Gastrocnemius medialis (tissue), 4 donors: Measurements from ENCODE around the gene CD8A. TPM values are rescaled to one million over a fixed set of nuclear protein-coding genes. Genes with fewer than 3 reads are reported as not detected.

Experiments
- ATAC-seq, 2 donors: fragments of 150-250 bp; one replicate each; pipeline ENCODE4 v1.9.1; 2016
- DNase-seq, 2 donors: peaks; one replicate each; pipeline ENCODE4 v3.0.0-alpha.2; 2019
- H3K27ac ChIP-seq, 4 donors: fragments of 200-600 bp; sonication (generic); 1 replicate in 1 of 4; 2 replicates in 3 of 4; pipeline ENCODE4 v1.5.1; 2016 to 2018; ENCODE audit warnings: mild to moderate bottlenecking in 2 of 4, moderate library complexity in 1 of 4
- H3K27me3 ChIP-seq, 3 donors: fragments of 200-600 bp; sonication (generic) in 2 of 3; 1 replicate in 1 of 3; 2 replicates in 2 of 3; pipeline versions ENCODE4 v1.5.1 to v1.6.0; 2016 to 2019; ENCODE audit warnings: mild to moderate bottlenecking in 1 of 3, moderate library complexity in 1 of 3
- H3K36me3 ChIP-seq, 2 donors: fragments of 200-600 bp; sonication (generic) in 1 of 2; one replicate each; pipeline ENCODE4 v1.5.1; 2017 to 2018
- H3K4me1 ChIP-seq, 2 donors: fragments of 200-600 bp; sonication (generic) in 1 of 2; one replicate each; pipeline ENCODE4 v1.5.1; 2016 to 2017; ENCODE audit warnings: mild to moderate bottlenecking in 2 of 2
- H3K4me3 ChIP-seq, 4 donors: fragments of 200-600 bp; sonication (generic) in 3 of 4; 1 replicate in 1 of 4; 2 replicates in 3 of 4; pipeline ENCODE4 v1.5.1; 2016 to 2019; ENCODE audit warnings: mild to moderate bottlenecking in 2 of 4
- H3K9me3 ChIP-seq, 3 donors: fragments of 200-600 bp; sonication (generic) in 2 of 3; 1 replicate in 1 of 3; 2 replicates in 2 of 3; pipeline ENCODE4 v1.5.1; 2016 to 2019
- CTCF ChIP-seq, 5 experiments: fragments of 450-650 bp in 3 of 5; fragments of 200-600 bp in 2 of 5; sonication (generic) in 2 of 5; IDR thresholded peaks in 4 of 5; conservative IDR thresholded peaks in 1 of 5; 1 replicate in 4 of 5; 2 replicates in 1 of 5; pipeline ENCODE4 v1.5.1; 2016 to 2019; ENCODE audit warnings: antibody characterized with exemption in 5 of 5, mild to moderate bottlenecking in 3 of 5, moderate library complexity in 3 of 5
- POLR2A ChIP-seq, 2 donors: fragments of 450-650 bp; IDR thresholded peaks; one replicate each; pipeline ENCODE4 v1.6.1; 2017; ENCODE audit warnings: antibody characterized with exemption in 2 of 2, mild to moderate bottlenecking in 2 of 2, moderate library complexity in 2 of 2
- in situ Hi-C, 4 donors: fragments of 200-750 bp; cut with MboI; loops; one replicate each; pipeline versions ENCODE4 v1.15.0 to v1.8.0; 2017; ENCODE audit warnings: low sequenced_read_pairs in 4 of 4
- intact Hi-C: fragments of 100-400 bp; cut with DNase I; formaldehyde crosslinking; loops from one replicate; pipeline ENCODE4 v1.15.1; 2023; ENCODE audit warnings: low total_unique reads
- total RNA-seq, 4 donors: library from RNA; depleted of rRNA; stranded (reverse); fragments of >200 nt; gene quantifications; one replicate each; pipeline versions ENCODE4 v1.1.0 to v1.2.3, GENCODE V29; 2016

The CD8A gene
- total RNA-seq, 4 donors from 2014 or later = 0.16 to 0.32 (median 0.31) TPM; not detected in 1

GRCh38 chr2:86821306-86821705 lies 30.6 kb upstream of the CD8A start:
- no peaks in the 10 kb centered on the region for H3K27me3 ChIP-seq
- no peaks in the 10 kb centered on the region for H3K36me3 ChIP-seq
- DNase-seq = no peak
- H3K4me1 ChIP-seq = no peaks in the 10 kb centered on the region
- no peak for ATAC-seq
- TF ChIP-seq POLR2A (IDR thresholded peaks at IDR 0.05) (no peak), CTCF (IDR thresholded peaks at IDR 0.05 in 4 of 5, conservative IDR thresholded peaks at IDR 0.05 in 1 of 5) (no peak)
- in situ Hi-C loops (no loop called here), intact Hi-C loops (no loop called here)
- H3K9me3 ChIP-seq = no peaks in the 10 kb centered on the region
- no peak overlapping the region for H3K4me3 ChIP-seq
- no peak overlapping the region for H3K27ac ChIP-seq

- no peaks in the 10 kb centered on the region for H3K36me3 ChIP-seq
- ATAC-seq (no peak), DNase-seq (no peak)
- no peak overlapping the region for H3K27ac ChIP-seq
- in situ Hi-C loops (no loop called here), intact Hi-C loops (no loop called here)
- no peaks in the 10 kb centered on the region for H3K27me3 ChIP-seq
- H3K4me3 ChIP-seq = no peak overlapping the region
- TF ChIP-seq CTCF (IDR thresholded peaks at IDR 0.05 in 4 of 5, conservative IDR thresholded peaks at IDR 0.05 in 1 of 5) = no peak
- TF ChIP-seq POLR2A (IDR thresholded peaks at IDR 0.05) = no peak
- no peaks in the 10 kb centered on the region for H3K9me3 ChIP-seq
- no peaks in the 10 kb centered on the region for H3K4me1 ChIP-seq
Measured at GRCh38 chr2:86818957-86819356, 28.2 kb upstream of the CD8A start.

- Histone ChIP-seq H3K9me3 (no peaks in the 10 kb centered on the region), H3K27ac (no peak overlapping the region), H3K27me3 (no peaks in the 10 kb centered on the region), H3K4me1 (no peaks in the 10 kb centered on the region), H3K36me3 (no peaks in the 10 kb centered on the region), H3K4me3 (no peak overlapping the region)
- in situ Hi-C loops (no loop called here), intact Hi-C loops (no loop called here)
- ATAC-seq (no peak), DNase-seq (no peak)
- no peak for TF ChIP-seq POLR2A (IDR thresholded peaks at IDR 0.05)
- no peak for TF ChIP-seq CTCF (IDR thresholded peaks at IDR 0.05 in 4 of 5, conservative IDR thresholded peaks at IDR 0.05 in 1 of 5)
Measured at GRCh38 chr2:86818114-86818801, 27.5 kb upstream of the CD8A start.

GRCh38 chr2:86815611-86816010 lies 24.9 kb upstream of the CD8A start:
- in situ Hi-C loops (no loop called here), intact Hi-C loops (no loop called here)
- no peak for DNase-seq
- Histone ChIP-seq H3K4me1 (no peaks in the 10 kb centered on the region), H3K9me3 (no peaks in the 10 kb centered on the region), H3K27ac (no peak overlapping the region), H3K4me3 (no peak overlapping the region), H3K36me3 (no peaks in the 10 kb centered on the region), H3K27me3 (peaks cover 0 to 15% (median 7%) of the 10 kb centered on the region in 3 donors)
- no peak for TF ChIP-seq POLR2A (IDR thresholded peaks at IDR 0.05)
- no peak for TF ChIP-seq CTCF (IDR thresholded peaks at IDR 0.05 in 4 of 5, conservative IDR thresholded peaks at IDR 0.05 in 1 of 5)
- ATAC-seq = no peak
